WTC11 (cell line): Measurements from ENCODE around the gene TMEM164. TPM values are rescaled to one million over a fixed set of nuclear protein-coding genes. Genes with fewer than 3 reads are reported as not detected.

ENCODE experiments used
- ATAC-seq: fragments of 200-7000 bp; cut with Tn5 transposase; 2 replicates; pipeline ENCODE4 v1.10.0; 2021; ENCODE audit warnings: mild to moderate bottlenecking, moderate library complexity
- CTCF ChIA-PET: fragments of 300-600 bp; sonication (Branson Sonifier 250); formaldehyde crosslinking; loops from one replicate; lab custom pipeline; 2021; ENCODE audit warnings: antibody characterized with exemption; lab: Charles Lee
- POLR2A ChIA-PET: fragments of 350-600 bp; sonication (Branson Sonifier 250); formaldehyde crosslinking; loops from one replicate; lab custom pipeline; 2021; ENCODE audit warnings: antibody characterized with exemption; lab: Charles Lee
- DNase-seq: peaks from one replicate; pipeline ENCODE4 v3.0.0; 2021; ENCODE audit warnings: low spot score
- H3K27ac Mint-ChIP-seq: 2 replicates; pipeline ENCODE4 v1.8.0; 2021; ENCODE audit warnings: mixed read lengths
- H3K27me3 Mint-ChIP-seq: 2 replicates; pipeline ENCODE4 v1.8.0; 2021; ENCODE audit warnings: low read depth, mild to moderate bottlenecking, moderate library complexity, mixed read lengths
- H3K36me3 Mint-ChIP-seq: 2 replicates; pipeline ENCODE4 v1.8.0; 2021; ENCODE audit warnings: mixed read lengths
- H3K4me1 Mint-ChIP-seq: 2 replicates; pipeline ENCODE4 v1.8.0; 2022; ENCODE audit warnings: mixed read lengths
- H3K4me3 Mint-ChIP-seq: 2 replicates; pipeline ENCODE4 v1.8.0; 2021; ENCODE audit warnings: mild to moderate bottlenecking, moderate library complexity, mixed read lengths
- H3K9me3 Mint-ChIP-seq: 2 replicates; pipeline ENCODE4 v1.8.0; 2021; ENCODE audit warnings: mixed read lengths
- ATF6 ChIP-seq: sonication (generic); formaldehyde crosslinking; IDR thresholded peaks from 2 replicates; pipeline ENCODE4 v1.8.1; 2023; ENCODE audit warnings: mild to moderate bottlenecking, missing genetic modification reagents
- EMX1 ChIP-seq: fragments of 250-450 bp; sonication (Bioruptor Pico); IDR thresholded peaks from 2 replicates; pipeline ENCODE4 v1.8.0; 2021; ENCODE audit warnings: mild to moderate bottlenecking
- JAZF1 ChIP-seq: fragments of 250-450 bp; sonication (Bioruptor Pico); IDR thresholded peaks from 2 replicates; pipeline ENCODE4 v1.9.0; 2021; ENCODE audit warnings: moderate library complexity, mild to moderate bottlenecking, inconsistent platforms
- NFATC4 ChIP-seq: fragments of 250-450 bp; sonication (Bioruptor Pico); IDR thresholded peaks from 2 replicates; pipeline ENCODE4 v1.9.0; 2021; ENCODE audit warnings: mild to moderate bottlenecking
- PRDM15 ChIP-seq: sonication (generic); formaldehyde crosslinking; IDR thresholded peaks from 2 replicates; pipeline ENCODE4 v1.8.0; 2022; ENCODE audit warnings: missing genetic modification reagents
- RORB ChIP-seq: fragments of 250-450 bp; sonication (Bioruptor Pico); IDR thresholded peaks from 2 replicates; pipeline ENCODE4 v1.9.0; 2021; ENCODE audit warnings: mild to moderate bottlenecking
- SOX15 ChIP-seq: fragments of 250-450 bp; sonication (Bioruptor Pico); IDR thresholded peaks from 2 replicates; pipeline ENCODE4 v1.9.0; 2021; ENCODE audit warnings: mild to moderate bottlenecking
- ZBTB21 ChIP-seq: sonication (generic); formaldehyde crosslinking; IDR thresholded peaks from 2 replicates; pipeline ENCODE4 v1.8.1; 2023; ENCODE audit warnings: mild to moderate bottlenecking, missing genetic modification reagents, borderline replicate concordance
- ZNF138 ChIP-seq: sonication (generic); formaldehyde crosslinking; conservative IDR thresholded peaks from 2 replicates; pipeline ENCODE4 v1.8.1; 2022; ENCODE audit warnings: mild to moderate bottlenecking, moderate library complexity, missing genetic modification reagents
- ZNF263 ChIP-seq: sonication (generic); formaldehyde crosslinking; IDR thresholded peaks from 2 replicates; pipeline ENCODE4 v1.8.1; 2022; ENCODE audit warnings: low read depth, mild to moderate bottlenecking, moderate library complexity, missing genetic modification reagents
- ZNF281 ChIP-seq: sonication (generic); formaldehyde crosslinking; IDR thresholded peaks from 2 replicates; pipeline ENCODE4 v1.8.0; 2023; ENCODE audit warnings: mild to moderate bottlenecking, missing genetic modification reagents
- ZNF317 ChIP-seq: sonication (generic); formaldehyde crosslinking; IDR thresholded peaks from 2 replicates; pipeline ENCODE4 v1.8.1; 2023; ENCODE audit warnings: low read depth, mild to moderate bottlenecking, moderate library complexity, missing genetic modification reagents, borderline replicate concordance
- ZNF423 ChIP-seq: fragments of 250-450 bp; sonication (Bioruptor Pico); IDR thresholded peaks from 2 replicates; pipeline ENCODE4 v2.1.2; 2022; ENCODE audit warnings: mild to moderate bottlenecking, moderate library complexity
- total RNA-seq: library from RNA; stranded (reverse); gene quantifications from 3 replicates; pipeline ENCODE4 v1.2.3, GENCODE V29; 2021
- TF ChIP-seq, protein P1 (sequence below): sonication (generic); formaldehyde crosslinking; IDR thresholded peaks from 2 replicates; pipeline ENCODE4 v1.8.0; 2022; ENCODE audit warnings: mild to moderate bottlenecking, missing genetic modification reagents

The TMEM164 gene
- total RNA-seq, 1 experiment from 2014 or later: 16.0 TPM

DNA sequence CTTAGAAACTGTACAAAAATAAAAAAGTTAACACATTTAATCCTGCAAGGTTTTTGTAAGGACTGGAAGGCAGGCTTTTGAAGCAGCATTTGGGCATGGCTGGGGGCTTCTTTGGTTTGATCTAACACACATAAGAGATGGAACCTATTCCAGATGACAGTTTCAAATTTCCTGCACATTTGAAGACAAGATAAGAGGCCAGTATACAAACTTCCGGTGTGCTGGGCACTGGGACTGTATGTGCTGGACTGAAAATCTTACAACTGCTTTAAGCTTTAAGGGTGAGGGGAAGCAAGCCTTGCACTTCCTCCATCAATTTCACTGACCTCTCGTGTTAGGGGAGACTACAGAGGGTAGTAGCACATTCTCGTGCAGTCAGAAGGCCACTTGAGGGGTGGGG, 192.1 kb downstream of the TMEM164 start:
- TF ChIP-seq ZBTB21 (CRISPR knock-in tag) (no peak), ZNF281 (CRISPR knock-in tag) (no peak), SOX15 (CRISPR knock-in tag) (no peak), NFATC4 (CRISPR knock-in tag) (no peak), ZNF423 (CRISPR knock-in tag) (no peak), JAZF1 (no peak)
- Mint-ChIP-seq H3K36me3 (no peaks in the 10 kb centered on the region), H3K27me3 (no peaks in the 10 kb centered on the region), H3K4me3 (no peak overlapping the region), H3K27ac (no peak overlapping the region), H3K4me1 (peaks cover 9% of the 10 kb centered on the region), H3K9me3 (no peaks in the 10 kb centered on the region)
- CTCF ChIA-PET: no interaction called here
- DNase-seq: no peak
- no peak for ATAC-seq
- POLR2A ChIA-PET: interaction anchor here (0.6 kb wide), 1 partner anchor 187 kb away, joined by 3 read pairs; no protein-coding TSS in a partner anchor

DNA sequence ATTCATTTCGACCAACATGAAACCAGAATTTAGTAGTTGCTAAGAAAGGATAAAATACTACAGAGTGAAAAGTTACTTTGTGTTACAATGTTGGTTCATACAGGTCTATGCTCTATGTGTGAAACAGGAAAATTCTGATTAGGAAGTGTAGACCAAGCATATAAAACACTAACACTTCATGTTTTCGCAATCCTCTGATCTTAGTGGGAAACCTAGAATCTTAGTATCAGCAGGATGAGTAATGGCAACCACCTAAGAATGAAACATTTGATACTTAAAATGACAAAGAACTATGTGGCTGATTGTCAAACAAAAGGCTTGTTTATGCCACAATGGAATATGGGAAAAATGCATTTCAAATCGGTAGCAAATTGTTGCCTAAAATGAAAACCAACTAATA, 198.9 kb downstream of the TMEM164 start:
- ChIA-PET POLR2A (no interaction called here), CTCF (no interaction called here)
- no peak overlapping the region for H3K4me3 Mint-ChIP-seq
- no peaks in the 10 kb centered on the region for H3K9me3 Mint-ChIP-seq
- H3K27me3 Mint-ChIP-seq: no peaks in the 10 kb centered on the region
- no peak overlapping the region for H3K27ac Mint-ChIP-seq
- ATAC-seq (no peak), DNase-seq (no peak)
- no peak for TF ChIP-seq ZNF263 (CRISPR knock-in tag)
- TF ChIP-seq ZNF281 (CRISPR knock-in tag): no peak
- no peak for TF ChIP-seq ATF6 (CRISPR knock-in tag)
- no peak for TF ChIP-seq EMX1 (CRISPR knock-in tag)
- TF ChIP-seq ZNF138 (CRISPR knock-in tag): no peak
- no peak for TF ChIP-seq ZNF317 (CRISPR knock-in tag)
- TF ChIP-seq, protein P1, sequence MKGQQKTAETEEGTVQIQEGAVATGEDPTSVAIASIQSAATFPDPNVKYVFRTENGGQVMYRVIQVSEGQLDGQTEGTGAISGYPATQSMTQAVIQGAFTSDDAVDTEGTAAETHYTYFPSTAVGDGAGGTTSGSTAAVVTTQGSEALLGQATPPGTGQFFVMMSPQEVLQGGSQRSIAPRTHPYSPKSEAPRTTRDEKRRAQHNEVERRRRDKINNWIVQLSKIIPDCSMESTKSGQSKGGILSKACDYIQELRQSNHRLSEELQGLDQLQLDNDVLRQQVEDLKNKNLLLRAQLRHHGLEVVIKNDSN (CRISPR knock-in tag): no peak
- TF ChIP-seq PRDM15 (CRISPR knock-in tag): no peak
- TF ChIP-seq RORB (CRISPR knock-in tag): no peak
- no peaks in the 10 kb centered on the region for H3K36me3 Mint-ChIP-seq
- H3K4me1 Mint-ChIP-seq: no peaks in the 10 kb centered on the region
